DMS79 treated with DMSO at 0.1 percent for 48 hours (cell line): ENCODE results near the gene LY6G6C.

Source experiments
- DNase-seq: peaks from one replicate; lab custom pipeline; 2025; lab: John Stamatoyannopoulos, UW

The LY6G6C gene

GRCh38 chr6:31680226-31681134, 41.1 kb downstream of the LY6G6C start, which contains the start of gene LY6G5C:
Gene LY6G5C (minus strand): TSS chr6:31681067. CDS start chr6:31680373, 694 bp downstream.
- peak; percentile 95 for DNase-seq

- no peak for DNase-seq
These were observed 43.6 kb downstream of the LY6G6C start for GRCh38 chr6:31677955-31678354.

GRCh38 chr6:31676904-31677303, 44.6 kb downstream of the LY6G6C start:
- no peak for DNase-seq

GRCh38 chr6:31676322-31676903, 45.1 kb downstream of the LY6G6C start:
- DNase-seq = no peak

- no peak for DNase-seq
These were observed 51.9 kb downstream of the LY6G6C start, which contains the start of gene LY6G5B for GRCh38 chr6:31669676-31670075. Gene LY6G5B (plus strand): TSS chr6:31669976. CDS start chr6:31670951, 975 bp downstream.
